Activated T-helper 1 cell treated with anti-CD3 and anti-CD28 coated beads, Interleukin-2, amount 50 U/mL, for 16 hours (primary cell): Measurements from ENCODE around the gene SH3D19.
"Not testable (repeated sequence)": the region's sequence is repeated elsewhere in the genome, so short reads cannot be mapped to it uniquely, and the experiment has no call there.

Experiments used
- DNase-seq, 2 donors: peaks; one replicate each; pipeline ENCODE4 v3.0.0-alpha.2; 2020; ENCODE audit warnings: low read depth in 1 of 2, low spot score in 1 of 2

SH3D19 gene

DNA sequence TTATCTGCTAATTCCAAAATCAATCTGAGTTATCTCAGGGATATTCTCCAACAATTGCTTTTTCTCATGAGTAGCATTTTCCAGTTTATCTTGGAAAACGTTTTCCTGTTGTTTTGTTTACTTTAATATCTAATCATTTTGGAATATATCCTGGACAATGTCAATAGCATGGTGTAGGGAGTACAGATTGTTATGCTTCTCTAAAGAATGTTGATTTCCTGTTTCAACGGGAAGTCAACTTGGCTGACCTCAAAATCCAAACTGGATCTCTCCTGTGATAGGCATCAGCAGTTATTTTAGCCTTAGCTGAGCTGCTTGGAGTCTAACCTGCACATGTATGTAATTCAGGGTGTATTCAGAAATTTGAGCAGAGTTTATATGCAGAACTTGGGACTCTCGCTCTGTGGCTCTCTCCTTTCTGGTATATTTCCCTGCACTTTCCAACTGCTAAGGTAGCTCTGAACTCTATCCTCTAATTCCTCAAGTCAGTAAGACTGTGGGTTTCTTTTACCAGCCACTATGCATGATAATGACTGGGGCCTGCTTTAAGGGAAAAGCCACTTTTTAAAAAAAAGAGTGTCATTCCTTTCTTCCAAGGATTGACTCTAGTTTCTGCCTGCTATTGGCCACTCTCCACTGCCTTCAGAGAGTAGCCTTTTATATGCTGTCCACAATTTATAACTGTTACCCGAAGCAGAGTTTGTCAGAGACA is 40.7 kb downstream of the SH3D19 start:
- DNase-seq, result no peak

DNA sequence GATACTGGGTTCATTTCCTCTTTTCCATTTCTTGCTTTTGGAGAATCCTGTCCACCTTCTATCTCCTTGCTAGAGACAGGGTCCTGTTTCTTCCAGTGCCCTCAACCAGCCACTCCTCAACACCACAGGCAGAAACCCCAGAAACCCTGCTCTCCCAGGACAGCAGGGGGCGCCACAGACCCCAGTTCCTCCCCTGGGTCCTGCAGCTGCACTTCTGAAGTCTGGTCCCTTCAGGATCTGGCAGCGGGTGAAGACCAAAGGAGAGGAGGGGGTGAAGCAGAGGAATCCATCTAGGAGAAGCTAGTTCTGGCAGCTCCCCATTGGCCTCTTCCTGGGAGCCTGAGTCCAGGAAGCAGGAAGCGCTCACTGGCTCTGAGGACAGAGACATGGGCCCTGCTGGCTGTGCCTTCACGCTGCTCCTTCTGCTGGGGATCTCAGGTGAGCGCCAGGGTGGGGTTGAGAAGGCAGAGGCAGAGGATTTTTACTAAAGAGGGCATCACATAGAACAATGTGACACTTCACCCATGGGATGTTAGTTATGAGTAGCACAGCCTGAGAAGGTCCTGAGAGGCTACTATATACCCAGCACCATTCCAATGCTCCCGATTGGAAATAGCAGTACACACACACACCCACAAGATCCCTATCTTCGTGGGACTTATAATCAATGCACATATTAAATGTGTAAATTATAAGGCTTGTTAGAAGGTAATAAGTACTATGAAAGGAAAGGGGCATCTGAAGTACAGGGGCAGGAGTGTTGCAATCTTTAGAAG is 48.4 kb downstream of the SH3D19 start, which contains the start of gene PRSS48:
TSS of gene PRSS48 (plus strand) at position 375 of the 776 bp plus-strand sequence. CDS start at position 387, 12 bp downstream.
- DNase-seq, result no peak

DNA sequence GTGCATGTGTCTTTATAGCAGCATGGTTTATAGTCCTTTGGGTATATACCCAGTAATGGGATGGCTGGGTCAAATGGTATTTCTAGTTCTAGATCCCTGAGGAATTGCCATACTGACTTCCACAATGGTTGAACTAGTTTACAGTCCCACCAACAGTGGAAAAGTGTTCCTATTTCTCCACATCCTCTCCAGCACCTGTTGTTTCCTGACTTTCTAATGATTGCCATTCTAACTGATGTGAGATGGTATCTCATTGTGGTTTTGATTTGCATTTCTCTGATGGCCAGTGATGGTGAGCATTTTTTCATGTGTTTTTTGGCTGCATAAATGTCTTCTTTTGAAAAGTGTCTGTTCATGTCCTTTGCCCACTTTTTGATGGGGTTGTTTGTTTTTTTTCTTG is 56.5 kb downstream of the SH3D19 start:
- DNase-seq, result not testable (repeated sequence)

DNA sequence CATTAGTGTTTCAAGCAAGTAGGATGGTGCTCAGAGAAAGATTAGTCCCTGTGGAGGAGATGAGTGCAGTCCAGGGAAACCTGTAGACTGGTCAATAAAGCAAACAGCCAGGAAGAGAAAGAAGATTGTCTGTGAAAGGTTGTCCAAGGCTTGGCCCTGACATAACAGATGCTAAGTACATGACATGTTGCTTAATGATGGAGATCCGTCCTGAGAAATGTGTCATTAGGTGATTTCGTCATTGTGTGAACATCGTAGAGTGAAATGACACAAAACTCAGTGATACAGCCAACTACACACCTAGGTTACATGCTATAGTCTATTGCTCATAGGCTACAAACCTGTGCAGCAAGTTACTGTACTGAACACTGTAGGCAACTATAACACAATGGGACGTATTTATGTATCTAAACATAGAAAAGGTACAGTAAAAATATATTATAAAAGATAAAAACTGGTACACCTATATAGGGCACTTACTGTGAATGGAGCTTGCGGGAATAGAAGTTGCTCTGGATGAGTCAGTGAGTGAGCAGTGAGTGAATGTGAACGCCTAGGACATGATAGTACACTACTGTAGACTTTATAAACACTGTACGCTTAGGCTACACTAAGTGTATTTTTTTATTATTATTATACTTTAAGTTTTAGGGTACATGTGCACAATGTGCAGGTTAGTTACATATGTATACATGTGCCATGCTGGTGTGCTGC is 57.4 kb downstream of the SH3D19 start:
- no peak for DNase-seq

DNA sequence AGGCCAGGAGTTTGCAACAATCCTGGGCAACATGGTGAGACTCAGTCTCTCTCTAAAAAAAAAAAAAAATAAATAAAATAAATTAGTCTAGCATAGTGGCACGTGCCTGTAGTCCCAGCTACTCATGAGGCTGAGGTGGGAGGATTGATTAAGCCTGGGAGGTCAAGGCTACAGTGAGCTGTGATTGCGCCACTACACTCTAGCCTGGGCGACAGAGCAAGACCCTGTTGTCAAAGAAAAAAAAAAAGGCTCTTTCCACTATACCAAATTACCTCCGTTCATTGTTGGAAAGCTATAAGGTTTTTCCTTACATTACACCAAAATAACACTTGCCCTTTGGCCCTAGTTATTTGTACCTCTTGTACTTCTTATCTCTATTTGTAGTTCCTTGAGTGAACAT is 58.3 kb downstream of the SH3D19 start:
- DNase-seq, result no peak

DNA sequence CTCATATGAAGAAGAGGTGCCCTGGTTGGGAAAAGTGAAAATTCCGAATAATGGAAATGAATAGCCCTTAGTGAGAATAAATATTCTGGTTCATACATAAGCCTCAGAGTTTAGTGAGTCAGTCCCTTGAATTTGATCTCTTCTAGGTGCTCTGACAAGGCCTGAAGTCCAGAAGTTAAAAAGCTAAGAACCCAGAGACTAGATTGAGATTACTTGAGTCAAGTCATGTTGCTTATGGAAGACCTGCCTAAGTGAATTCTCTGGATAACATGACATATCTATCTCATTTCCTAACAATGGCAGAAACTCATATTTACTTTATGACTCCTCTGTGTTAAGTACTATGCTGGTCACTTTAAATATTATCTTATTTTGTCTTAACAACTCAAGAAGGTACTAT is 58.9 kb downstream of the SH3D19 start:
- no peak for DNase-seq

DNA sequence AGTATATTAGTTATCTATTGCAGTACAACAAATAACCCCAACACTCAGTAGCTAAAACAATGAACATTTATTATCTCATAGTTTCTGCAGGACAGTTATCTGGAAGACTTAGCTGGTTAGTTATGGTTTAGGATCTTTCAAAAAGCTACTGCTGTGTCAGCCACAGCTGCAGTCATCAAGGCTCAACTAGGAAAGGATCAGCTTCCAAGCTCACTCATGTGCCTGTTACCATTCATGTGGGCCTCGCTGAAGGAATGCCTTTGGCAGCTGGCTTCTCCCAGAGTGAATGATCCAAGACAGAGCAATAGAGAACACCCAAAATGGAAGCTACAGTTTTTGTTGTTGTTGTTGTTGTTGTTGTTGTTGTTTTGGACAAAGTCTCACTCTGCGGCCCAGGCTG is 62.0 kb downstream of the SH3D19 start:
- DNase-seq, result no peak

DNA sequence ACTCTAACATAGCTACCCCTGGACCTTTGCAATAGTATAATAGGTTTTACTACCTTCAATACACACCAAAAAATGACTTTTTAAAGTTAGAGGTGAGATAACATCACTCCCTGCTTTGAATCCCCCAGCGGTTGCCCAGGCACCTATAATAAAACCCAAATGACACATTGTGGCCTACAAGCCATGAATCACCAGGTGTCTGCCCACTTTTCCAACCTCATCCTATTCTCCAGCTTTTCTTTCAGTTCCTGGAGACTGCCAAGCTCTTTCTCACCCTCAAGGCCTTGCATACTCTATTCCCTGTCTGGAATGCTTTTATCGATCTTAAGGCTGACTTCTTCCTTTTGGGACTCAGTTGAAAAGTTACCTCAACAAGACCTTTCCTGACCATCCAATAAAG is 64.9 kb downstream of the SH3D19 start:
- DNase-seq, result no peak

DNA sequence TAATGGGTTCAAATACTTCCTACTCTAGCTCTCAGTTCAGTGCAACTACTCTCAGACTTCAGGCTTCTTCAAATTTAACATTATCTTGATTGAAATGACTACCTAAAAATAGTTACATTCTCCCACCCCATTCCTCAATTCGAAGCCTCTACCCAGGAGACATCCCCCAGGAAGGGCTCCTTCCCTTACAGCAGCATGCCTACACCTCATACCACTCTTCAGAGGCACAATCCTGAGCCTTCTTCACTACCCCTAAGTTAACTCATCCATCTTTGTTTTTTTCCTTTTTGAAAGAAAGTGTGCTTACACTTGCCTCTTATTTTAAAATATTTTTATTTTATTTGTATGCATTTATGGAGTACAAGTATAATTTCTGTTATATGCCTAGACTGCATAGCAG is 65.7 kb downstream of the SH3D19 start:
- DNase-seq, result no peak

DNA sequence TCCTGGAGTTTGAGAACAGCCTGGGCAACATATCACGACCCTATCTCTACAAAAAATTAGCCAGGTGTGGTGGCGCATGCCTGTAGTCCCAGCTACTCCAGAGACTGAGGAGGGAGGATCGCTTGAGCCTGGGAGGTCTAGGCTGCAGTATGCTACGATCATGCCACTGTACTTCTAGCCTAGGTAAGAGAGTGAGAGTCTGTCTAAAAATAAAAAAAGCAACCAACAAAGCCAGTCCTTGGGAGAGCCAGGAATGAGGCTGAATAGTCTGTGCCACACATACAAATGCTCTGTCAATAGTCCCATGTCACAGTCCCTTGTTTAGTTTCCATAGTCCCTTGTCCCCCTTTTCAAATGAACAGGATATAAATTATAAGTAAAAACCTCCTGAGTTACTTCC is 67.7 kb downstream of the SH3D19 start:
- DNase-seq, result no peak

DNA sequence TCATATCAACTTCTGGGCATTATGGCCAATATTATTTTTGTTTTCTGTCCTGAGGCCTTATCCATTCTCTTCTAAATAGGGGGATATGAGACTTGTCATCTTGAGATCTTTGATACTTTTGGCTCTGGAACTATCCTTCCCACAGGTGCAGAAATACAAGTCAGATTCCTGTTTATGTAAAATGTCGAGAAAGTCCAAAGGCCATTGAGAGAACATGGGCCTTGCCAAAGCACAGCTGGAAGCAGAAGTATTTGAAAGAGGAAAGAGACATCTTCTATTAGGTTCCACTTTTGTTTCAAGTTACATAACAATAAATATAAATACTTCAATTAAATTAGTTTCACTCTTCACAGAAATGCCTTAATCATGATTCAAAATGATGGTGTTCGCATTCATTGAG is 69.3 kb downstream of the SH3D19 start:
- DNase-seq, result no peak

DNA sequence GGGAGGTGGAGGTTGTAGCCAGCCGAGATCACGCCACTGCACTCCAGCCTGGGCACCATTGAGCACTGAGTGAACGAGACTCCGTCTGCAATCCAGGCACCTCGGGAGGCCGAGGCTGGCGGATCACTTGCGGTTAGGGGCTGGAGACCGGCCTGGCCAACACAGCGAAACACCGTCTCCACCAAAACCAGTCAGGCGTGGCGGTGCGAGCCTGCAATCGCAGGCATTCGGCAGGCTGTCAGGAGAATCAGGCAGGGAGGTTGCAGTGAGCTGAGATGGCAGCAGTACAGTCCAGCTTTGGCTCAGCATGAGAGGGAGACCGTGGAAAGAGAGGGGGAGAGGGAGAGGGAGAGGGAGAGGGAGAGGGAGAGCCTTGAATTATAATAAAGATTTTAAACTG is 69.7 kb downstream of the SH3D19 start:
- not testable (repeated sequence) for DNase-seq

DNA sequence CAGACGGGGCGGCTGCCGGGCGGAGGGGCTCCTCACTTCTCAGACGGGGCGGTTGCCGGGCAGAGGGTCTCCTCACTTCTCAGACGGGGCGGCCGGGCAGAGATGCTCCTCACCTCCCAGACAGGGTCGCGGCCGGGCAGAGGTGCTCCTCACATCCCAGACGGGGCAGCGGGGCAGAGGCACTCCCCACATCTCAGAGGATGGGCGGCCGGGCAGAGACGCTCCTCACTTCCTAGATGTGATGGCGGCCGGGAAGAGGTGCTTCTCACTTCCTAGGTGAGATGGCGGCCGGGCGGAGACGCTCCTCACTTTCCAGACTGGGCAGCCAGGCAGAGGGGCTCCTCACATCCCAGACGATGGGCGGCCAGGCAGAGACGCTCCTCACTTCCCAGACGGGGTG is 70.2 kb downstream of the SH3D19 start:
- DNase-seq, result not testable (repeated sequence)

DNA sequence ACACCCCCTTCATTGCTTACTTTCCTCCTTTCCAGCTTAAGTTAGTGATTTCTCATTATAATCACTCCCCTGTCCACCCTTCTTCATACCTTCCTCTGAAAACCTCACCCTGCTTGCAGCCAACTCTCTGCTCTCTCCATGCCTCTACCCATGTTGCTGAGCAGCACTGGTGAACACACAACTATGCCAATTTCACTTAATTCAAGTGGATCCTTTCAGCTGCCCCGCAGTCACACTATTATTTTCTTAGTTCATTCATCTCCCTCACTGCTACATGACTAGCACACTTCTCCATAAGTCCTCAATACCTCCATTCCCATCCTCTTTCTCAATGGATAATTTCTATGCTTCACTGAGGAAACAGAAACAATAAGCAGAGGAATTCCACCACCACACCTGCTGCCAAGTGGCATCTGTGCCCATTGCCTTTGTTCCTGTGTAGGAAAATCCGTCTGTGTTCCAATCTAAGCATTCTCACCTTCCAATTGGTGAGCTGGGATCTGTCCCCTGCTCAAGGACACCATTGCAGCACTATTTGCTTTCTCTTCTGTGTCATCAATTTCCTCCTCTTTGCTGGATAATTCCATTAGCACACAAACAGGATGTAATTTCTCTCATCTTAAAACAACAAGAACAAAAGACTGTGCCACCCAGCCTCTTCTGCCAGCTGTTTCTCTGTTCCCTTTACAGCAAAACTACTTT is 73.7 kb downstream of the SH3D19 start:
- DNase-seq, result no peak

DNA sequence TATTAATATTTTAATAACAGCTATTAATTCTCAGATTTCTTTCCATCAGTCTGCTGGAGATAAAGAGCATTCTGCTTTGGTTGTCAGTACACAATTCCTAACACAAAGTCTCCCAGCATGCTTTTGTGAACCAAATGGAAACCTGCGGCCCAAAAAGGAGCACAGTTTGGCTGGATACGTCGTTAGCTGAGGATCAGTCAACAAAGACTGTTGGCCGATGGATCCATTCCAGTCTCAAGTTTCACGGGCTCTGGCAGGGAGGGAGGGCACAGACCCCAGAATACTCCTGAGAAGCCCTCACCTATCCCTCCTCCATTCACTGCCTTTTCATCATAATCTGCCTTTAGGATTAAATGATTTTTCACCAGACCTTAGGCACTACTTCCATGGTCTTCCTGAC is 74.7 kb downstream of the SH3D19 start:
- no peak for DNase-seq

DNA sequence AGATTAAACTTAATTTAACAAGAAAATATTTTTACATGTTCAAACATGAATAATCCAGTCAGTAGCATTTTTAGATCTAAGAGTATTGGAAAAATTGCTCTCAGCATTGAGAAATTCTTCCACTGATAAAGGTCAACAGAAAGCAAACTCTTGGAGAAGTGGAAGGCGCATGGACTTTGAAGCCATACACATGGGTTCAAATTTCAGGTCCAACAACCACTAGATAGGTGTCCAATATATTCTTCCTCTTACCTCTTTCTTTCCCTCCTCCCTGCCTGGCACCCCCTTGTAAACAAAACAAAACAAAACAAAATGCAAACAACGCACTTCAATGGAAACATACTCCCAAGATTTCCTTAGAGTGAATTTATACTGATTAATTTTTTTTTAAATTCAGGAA is 76.9 kb downstream of the SH3D19 start:
- no peak for DNase-seq

DNA sequence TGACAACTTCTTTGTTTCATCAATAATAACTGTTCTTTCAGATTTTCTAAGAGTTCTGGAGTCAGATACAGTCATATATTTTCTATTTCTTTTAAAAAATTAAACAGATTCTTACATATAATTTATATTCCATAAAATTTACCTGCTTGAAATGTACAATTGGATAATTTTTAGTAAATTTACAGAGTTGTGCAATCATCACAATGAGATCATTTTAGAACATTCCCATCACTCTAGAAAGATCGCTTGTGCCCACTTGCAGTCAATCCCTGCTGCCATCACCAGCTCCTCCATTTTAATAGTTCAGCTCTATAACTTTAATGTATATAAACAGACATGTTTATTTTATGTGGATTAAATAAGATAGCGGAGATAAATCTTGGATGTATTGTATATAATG is 78.0 kb downstream of the SH3D19 start:
- DNase-seq, result no peak

DNA sequence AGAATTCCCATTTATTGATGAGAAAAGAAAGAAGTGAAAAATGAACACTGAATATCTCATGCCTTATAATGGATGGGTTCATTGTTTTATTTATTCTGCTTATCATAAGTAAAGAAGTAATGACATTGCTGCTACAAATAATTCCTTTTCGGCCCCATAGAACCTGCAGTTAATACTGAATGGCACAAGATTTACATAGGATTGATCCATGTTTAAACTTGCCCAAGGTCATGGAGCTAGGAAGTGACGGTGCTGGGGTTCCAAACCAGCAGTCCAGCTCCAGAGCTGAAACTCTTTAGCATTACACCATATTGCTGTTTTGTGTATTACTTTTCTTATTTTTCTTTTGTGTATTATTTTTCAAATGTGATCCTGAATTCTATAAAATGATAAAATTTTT is 78.7 kb downstream of the SH3D19 start:
- no peak for DNase-seq

DNA sequence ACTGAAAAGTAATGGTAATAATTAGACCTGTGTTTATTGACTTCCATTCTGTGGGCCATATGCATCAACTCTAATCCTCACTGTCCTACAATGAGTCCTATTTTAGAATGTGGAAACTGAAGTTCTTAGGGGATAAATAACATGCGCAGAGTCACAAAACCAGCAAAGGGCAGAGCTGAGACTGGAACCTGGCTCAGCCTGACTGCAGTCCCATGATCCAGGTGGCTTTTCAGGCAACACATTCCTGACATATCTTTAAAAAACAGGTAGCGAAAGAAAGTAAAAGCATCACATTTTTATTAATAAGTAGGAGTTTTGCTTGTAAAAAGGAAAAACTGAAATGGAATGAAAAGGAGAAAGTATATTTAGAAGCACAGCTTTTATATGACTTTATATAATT is 83.1 kb downstream of the SH3D19 start:
- DNase-seq, result no peak

DNA sequence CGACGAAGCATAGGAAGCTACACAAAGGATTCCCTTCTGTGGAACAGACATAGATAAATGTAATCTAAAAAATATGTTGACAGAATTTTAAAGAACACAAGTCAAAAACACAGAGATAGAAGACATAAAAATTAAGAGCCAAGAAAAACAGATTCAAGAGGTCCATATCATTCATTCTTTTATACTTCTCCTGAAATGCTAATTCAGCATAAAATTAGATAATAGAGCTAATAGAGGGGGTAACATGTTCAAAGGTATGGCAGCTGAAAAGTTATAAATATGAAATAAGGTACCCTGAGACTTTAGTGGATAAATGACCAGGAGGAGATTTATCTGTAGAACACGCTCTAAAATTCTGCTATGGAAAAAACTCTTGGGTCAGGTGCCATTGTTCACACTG is 85.8 kb downstream of the SH3D19 start:
- DNase-seq, result no peak

DNA sequence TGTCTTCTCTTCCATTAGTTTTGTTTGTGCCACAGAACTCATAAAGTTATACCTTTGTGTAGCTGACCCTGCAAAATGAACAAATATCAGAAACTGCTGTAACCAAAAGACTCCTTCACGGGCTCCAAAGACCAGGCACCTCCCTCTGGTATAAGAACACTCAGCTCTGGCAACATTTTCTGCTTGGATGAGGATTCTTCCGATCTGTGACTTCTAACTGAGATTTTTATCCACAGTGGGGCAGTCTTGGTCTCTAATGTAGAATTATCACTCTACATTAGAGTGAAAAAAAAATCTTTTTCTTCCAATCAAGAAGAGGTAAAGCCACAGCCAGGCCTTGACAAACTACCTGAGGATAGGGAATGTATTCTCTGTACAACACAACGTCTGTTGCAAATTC is 86.9 kb downstream of the SH3D19 start:
- DNase-seq, result no peak
